ENCODE results near the gene MAPK10. TPM values are rescaled to one million over a fixed set of nuclear protein-coding genes. Genes with fewer than 3 reads are reported as not detected.

The MAPK10 gene
- total RNA-seq, 1 experiment from 2014 or later = 0.44 TPM

- H2AFZ ChIP-seq (ENCODE audit: low read length) = no peak overlapping the region
- CTCF ChIA-PET = no interaction called here
- no peaks in the 10 kb centered on the region for H3K4me1 ChIP-seq (ENCODE audit: insufficient read depth, low read length)
- TF ChIP-seq CTCF (conservative IDR thresholded peaks at IDR 0.05; ENCODE audit: low read depth, low read length) = no peak
- TF ChIP-seq EZH2 (IDR thresholded peaks at IDR 0.05; ENCODE audit: low read length, unreplicated experiment) = no peak
- no peak for TF ChIP-seq EZH2phosphoT487 (IDR thresholded peaks at IDR 0.05; ENCODE audit: borderline replicate concordance, low read length)
- H3K4me3 ChIP-seq (ENCODE audit: low read length) = no peak overlapping the region
- no peaks in the 10 kb centered on the region for H3K27me3 ChIP-seq (ENCODE audit: low read length)
- POLR2A ChIA-PET (ENCODE audit: unreplicated experiment) = interaction anchor here (0.6 kb wide), 1 partner anchor 1955 kb away, joined by 5 read pairs; no protein-coding TSS in a partner anchor
- no peaks in the 10 kb centered on the region for H3F3A ChIP-seq (ENCODE audit: low read length, unreplicated experiment)
- no peak overlapping the region for H3K4me2 ChIP-seq (ENCODE audit: low read length)
- no peaks in the 10 kb centered on the region for H3K9me2 ChIP-seq (replicated peaks; ENCODE audit: low read length)
- H3K79me2 ChIP-seq (ENCODE audit: low read length) = no peaks in the 10 kb centered on the region
- ATAC-seq (no peak), DNase-seq (peak; percentile 18)
- BruUV-seq (replicated peaks) = no TSS peak
- H3K9ac ChIP-seq (ENCODE audit: low read length) = no peak overlapping the region
- H3K9me3 ChIP-seq (ENCODE audit: low read length) = no peaks in the 10 kb centered on the region
- intact Hi-C loops (cut with micrococcal nuclease) = no loop called here
- H3K27ac ChIP-seq (ENCODE audit: low read length) = no peak overlapping the region
- no peaks in the 10 kb centered on the region for H3K36me3 ChIP-seq (ENCODE audit: low read depth, low read length)
- no peaks in the 10 kb centered on the region for H4K20me1 ChIP-seq (ENCODE audit: low read length)
Observed at GRCh38 chr4:86117705-86118302, 242.0 kb downstream of the MAPK10 start.

GRCh38 chr4:86114563-86114962 lies 245.3 kb downstream of the MAPK10 start:
- no peak overlapping the region for H3K9ac ChIP-seq (ENCODE audit: low read length)
- no peak overlapping the region for H3K4me2 ChIP-seq (ENCODE audit: low read length)
- ChIA-PET CTCF (no interaction called here), POLR2A (ENCODE audit: unreplicated experiment) (no interaction called here)
- no peaks in the 10 kb centered on the region for H3K36me3 ChIP-seq (ENCODE audit: low read depth, low read length)
- intact Hi-C loops (cut with micrococcal nuclease) = no loop called here
- no peak overlapping the region for H2AFZ ChIP-seq (ENCODE audit: low read length)
- no peak for DNase-seq
- no peak for ATAC-seq
- BruUV-seq (replicated peaks) = no TSS peak
- H4K20me1 ChIP-seq (ENCODE audit: low read length) = no peaks in the 10 kb centered on the region
- H3K9me3 ChIP-seq (ENCODE audit: low read length) = no peaks in the 10 kb centered on the region
- no peaks in the 10 kb centered on the region for H3K4me1 ChIP-seq (ENCODE audit: insufficient read depth, low read length)
- H3F3A ChIP-seq (ENCODE audit: low read length, unreplicated experiment) = no peaks in the 10 kb centered on the region
- H3K79me2 ChIP-seq (ENCODE audit: low read length) = no peaks in the 10 kb centered on the region
- H3K27ac ChIP-seq (ENCODE audit: low read length) = no peak overlapping the region
- no peaks in the 10 kb centered on the region for H3K9me2 ChIP-seq (replicated peaks; ENCODE audit: low read length)
- no peaks in the 10 kb centered on the region for H3K27me3 ChIP-seq (ENCODE audit: low read length)
- TF ChIP-seq CTCF (conservative IDR thresholded peaks at IDR 0.05; ENCODE audit: low read depth, low read length) (no peak), EZH2phosphoT487 (IDR thresholded peaks at IDR 0.05; ENCODE audit: borderline replicate concordance, low read length) (no peak), EZH2 (IDR thresholded peaks at IDR 0.05; ENCODE audit: low read length, unreplicated experiment) (no peak)
- no peak overlapping the region for H3K4me3 ChIP-seq (ENCODE audit: low read length)

- intact Hi-C loops (cut with micrococcal nuclease) = no loop called here
- ChIA-PET POLR2A (ENCODE audit: unreplicated experiment) (no interaction called here), CTCF (no interaction called here)
- no peak overlapping the region for H3K4me2 ChIP-seq (ENCODE audit: low read length)
- H3K4me3 ChIP-seq (ENCODE audit: low read length) = no peak overlapping the region
- no peaks in the 10 kb centered on the region for H3K27me3 ChIP-seq (ENCODE audit: low read length)
- TF ChIP-seq CTCF (conservative IDR thresholded peaks at IDR 0.05; ENCODE audit: low read depth, low read length) = no peak
- no peak for TF ChIP-seq EZH2 (IDR thresholded peaks at IDR 0.05; ENCODE audit: low read length, unreplicated experiment)
- no peak for TF ChIP-seq EZH2phosphoT487 (IDR thresholded peaks at IDR 0.05; ENCODE audit: borderline replicate concordance, low read length)
- no peak overlapping the region for H3K9ac ChIP-seq (ENCODE audit: low read length)
- H3K27ac ChIP-seq (ENCODE audit: low read length) = no peak overlapping the region
- ATAC-seq = no peak
- no peaks in the 10 kb centered on the region for H3K4me1 ChIP-seq (ENCODE audit: insufficient read depth, low read length)
- no TSS peak for BruUV-seq (replicated peaks)
- no peaks in the 10 kb centered on the region for H3K79me2 ChIP-seq (ENCODE audit: low read length)
- no peaks in the 10 kb centered on the region for H3K9me2 ChIP-seq (replicated peaks; ENCODE audit: low read length)
- no peak overlapping the region for H2AFZ ChIP-seq (ENCODE audit: low read length)
- no peak for DNase-seq
- no peaks in the 10 kb centered on the region for H4K20me1 ChIP-seq (ENCODE audit: low read length)
- no peaks in the 10 kb centered on the region for H3K9me3 ChIP-seq (ENCODE audit: low read length)
- no peaks in the 10 kb centered on the region for H3K36me3 ChIP-seq (ENCODE audit: low read depth, low read length)
- H3F3A ChIP-seq (ENCODE audit: low read length, unreplicated experiment) = no peaks in the 10 kb centered on the region
Observed at GRCh38 chr4:86108834-86109233, 251.0 kb downstream of the MAPK10 start.

Data from PC-3 (cell line).